ENCODE results near the gene RGS7. TPM values are rescaled to one million over a fixed set of nuclear protein-coding genes. Genes with fewer than 3 reads are reported as not detected.

Gene RGS7
- total and polyA plus RNA-seq, 7 donors: 0.04 TPM; not detected in 6

GRCh38 chr1:241286486-241286885, 70.5 kb downstream of the RGS7 start:
- intact Hi-C loops (cut with DNase I): no loop called here
- no peak for ATAC-seq
- TF ChIP-seq CTCF (IDR thresholded peaks at IDR 0.05): no peak

GRCh38 chr1:241276391-241276790, 80.6 kb downstream of the RGS7 start:
- no peak for ATAC-seq
- no peak for DNase-seq
- Histone ChIP-seq H3K4me3 (no peak overlapping the region), H3K4me1 (no peaks in the 10 kb centered on the region), H3K27ac (no peak overlapping the region), H3K36me3 (ENCODE audit: insufficient read depth in 1 of 2, low read depth in 1 of 2) (no peaks in the 10 kb centered on the region), H3K27me3 (ENCODE audit: insufficient read depth in 3 of 3, low read length in 2 of 3) (no peaks in the 10 kb centered on the region), H3K9me3 (no peaks in the 10 kb centered on the region)
- intact Hi-C loops (cut with DNase I): no loop called here
- no peak for TF ChIP-seq CTCF (IDR thresholded peaks at IDR 0.05)
- 63 to 71% (median 67%) methylated on average over 3 of the region's 3 CpGs for WGBS, 3 donors

More at GRCh38 chr1:241286486-241286885, 70.5 kb downstream of the RGS7 start:
- Histone ChIP-seq H3K4me3 (no peak overlapping the region), H3K27ac (no peak overlapping the region), H3K4me1 (no peaks in the 10 kb centered on the region), H3K9me3 (peaks cover 8% of the 10 kb centered on the region), H3K27me3 (ENCODE audit: insufficient read depth in 3 of 3, low read length in 2 of 3) (no peaks in the 10 kb centered on the region), H3K36me3 (ENCODE audit: insufficient read depth in 1 of 2, low read depth in 1 of 2) (no peaks in the 10 kb centered on the region)
- 82 to 91% (median 85%) methylated on average over 1 of the region's 1 CpG for WGBS, 3 donors
- no peak for DNase-seq

GRCh38 chr1:241275981-241276380, 81.0 kb downstream of the RGS7 start:
- ATAC-seq (no peak), DNase-seq (no peak)
- 79 to 83% (median 81%) methylated on average over 5 of the region's 5 CpGs for WGBS, 3 donors
- no peak overlapping the region for H3K27ac ChIP-seq
- no peak overlapping the region for H3K4me3 ChIP-seq
- TF ChIP-seq CTCF (IDR thresholded peaks at IDR 0.05): no peak
- H3K9me3 ChIP-seq: no peaks in the 10 kb centered on the region
- no peaks in the 10 kb centered on the region for H3K36me3 ChIP-seq (ENCODE audit: insufficient read depth in 1 of 2, low read depth in 1 of 2)
- H3K27me3 ChIP-seq (ENCODE audit: insufficient read depth in 3 of 3, low read length in 2 of 3): no peaks in the 10 kb centered on the region
- H3K4me1 ChIP-seq: no peaks in the 10 kb centered on the region
- intact Hi-C loops (cut with DNase I): no loop called here

- ATAC-seq: no peak
- H3K4me3 ChIP-seq: no peak overlapping the region
- 74 to 78% (median 76%) methylated on average over 5 of the region's 5 CpGs for WGBS, 3 donors
Measured at GRCh38 chr1:241275226-241275625, 81.8 kb downstream of the RGS7 start.

More at GRCh38 chr1:241275226-241275625, 81.8 kb downstream of the RGS7 start:
- Histone ChIP-seq H3K4me1 (no peaks in the 10 kb centered on the region), H3K9me3 (no peaks in the 10 kb centered on the region), H3K27ac (no peak overlapping the region), H3K36me3 (ENCODE audit: insufficient read depth in 1 of 2, low read depth in 1 of 2) (no peaks in the 10 kb centered on the region), H3K27me3 (ENCODE audit: insufficient read depth in 3 of 3, low read length in 2 of 3) (no peaks in the 10 kb centered on the region)
- no peak for TF ChIP-seq CTCF (IDR thresholded peaks at IDR 0.05)
- DNase-seq: no peak
- intact Hi-C loops (cut with DNase I): no loop called here

Measured in psoas muscle (tissue), 8 donors.